ENCODE results near the gene UBE2C.

The UBE2C gene

DNA sequence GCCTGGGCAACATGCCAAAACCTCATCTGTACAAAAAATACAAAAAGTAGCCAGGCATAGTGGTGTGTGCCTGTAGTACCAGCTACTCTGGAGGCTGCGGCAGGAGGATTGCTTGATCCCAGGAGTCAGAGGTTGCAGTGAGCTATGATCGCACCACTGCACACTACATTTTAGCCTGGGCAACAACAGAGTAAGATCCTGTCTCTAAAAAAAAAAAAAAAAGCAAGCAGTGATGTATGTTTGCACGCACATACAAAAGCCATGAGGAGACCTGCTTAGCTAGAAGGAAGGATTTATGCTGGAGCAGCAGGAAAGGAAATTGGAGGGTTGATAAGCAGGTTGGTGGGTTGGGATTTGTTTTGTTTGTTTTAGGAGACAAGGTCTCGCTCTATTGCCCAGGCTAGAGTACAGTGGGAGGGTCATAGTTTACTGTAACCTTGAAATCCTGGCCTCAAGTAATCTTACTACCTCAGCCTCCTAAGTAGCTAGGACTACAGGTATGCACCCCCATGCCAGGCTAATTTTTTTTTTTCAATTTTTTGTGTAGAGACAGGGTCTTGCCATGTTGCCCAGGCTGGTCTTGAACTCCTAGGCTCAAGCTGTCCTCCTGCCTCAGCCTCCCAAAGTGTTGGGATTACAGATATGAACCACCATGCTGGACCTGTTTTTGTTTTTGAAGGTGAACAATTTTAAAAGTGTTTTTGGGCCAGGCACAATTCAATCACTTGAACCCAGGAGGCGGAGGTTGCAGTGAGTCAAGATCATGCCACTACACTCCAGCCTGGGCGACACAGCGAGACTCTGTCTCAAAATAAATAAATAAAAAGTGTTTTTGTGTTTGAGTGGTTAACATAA, 49.0 kb downstream of the UBE2C start:
- no peak for DNase-seq

DNA sequence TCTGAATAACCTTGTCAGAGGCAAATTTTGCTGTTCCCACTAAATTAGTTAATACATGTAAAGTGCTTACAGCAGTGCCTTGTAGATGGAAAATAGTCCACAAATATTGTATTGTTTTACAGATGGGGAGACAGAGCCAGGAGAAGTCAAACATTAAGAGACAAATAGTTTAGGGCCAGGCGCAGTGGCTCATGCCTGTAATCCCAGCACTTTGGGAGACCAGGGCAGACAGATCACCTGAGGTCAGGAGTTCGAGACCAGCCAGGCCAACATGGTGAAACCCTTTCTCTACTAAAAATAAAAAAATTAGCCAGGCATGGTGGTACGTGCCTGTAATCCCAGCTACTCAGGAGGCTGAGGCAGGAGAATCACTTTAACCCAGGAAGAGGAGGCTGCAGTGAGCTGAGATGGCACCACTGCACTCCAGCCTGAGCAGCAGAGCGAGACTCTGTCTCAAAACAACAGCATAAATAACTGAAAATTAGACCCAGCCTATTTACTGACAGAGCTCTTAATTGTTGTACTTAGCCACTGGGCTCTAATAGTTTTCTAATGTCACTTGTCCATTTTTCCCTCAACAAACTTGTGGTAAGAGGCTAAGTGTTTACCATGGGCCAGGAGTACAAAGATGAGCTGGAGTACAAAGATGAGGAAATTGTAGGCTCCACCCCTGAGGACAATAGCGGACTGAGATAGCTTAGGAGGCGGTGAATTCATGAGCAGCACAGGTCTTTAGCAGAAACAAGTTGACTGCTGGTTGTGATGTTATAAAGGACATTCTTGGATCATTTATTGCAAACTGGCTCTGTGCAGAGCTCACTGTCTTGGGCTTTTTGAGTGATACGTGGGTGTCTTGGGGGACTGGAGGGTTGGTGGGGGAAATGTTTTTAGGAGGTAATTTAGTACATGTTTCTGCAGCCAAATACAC, 51.4 kb downstream of the UBE2C start:
- DNase-seq = no peak

- DNase-seq = no peak
These were observed 54.0 kb downstream of the UBE2C start for GRCh38 chr20:45866454-45866853.

All from activated CD8-positive, alpha-beta memory T cell treated with anti-CD3 and anti-CD28 coated beads for 24 hours (primary cell).